Measurements from ENCODE around the gene KIAA1549. TPM values are rescaled to one million over a fixed set of nuclear protein-coding genes. Genes with fewer than 3 reads are reported as not detected.
A peak's percentile ranks its signal among the peaks of the same experiment; 100 is the strongest.

Gene KIAA1549
- total and polyA plus RNA-seq, 9 of the 15 experiments (the other 6 are each of a cell fraction or from before 2014, with no cell fraction given): 0.01 to 0.29 (median 0.07) TPM

- ATAC-seq (peak; percentile 82), FAIRE-seq (peak; percentile 92), DNase-seq (ENCODE audit: extremely low read depth in 1 of 4, low spot score in 3 of 4) (peak; percentile 64 to 74 (median 68))
- Histone ChIP-seq H3K9me1 (ENCODE audit: control insufficient read depth, insufficient read depth, low read length) (no peaks in the 10 kb centered on the region), H4K20me1 (replicated peaks; ENCODE audit: control insufficient read depth, insufficient read depth, low read length) (no peaks in the 10 kb centered on the region), H3K79me2 (ENCODE audit: control insufficient read depth, insufficient read depth, low read length) (no peaks in the 10 kb centered on the region), H3K9ac (ENCODE audit: insufficient read depth in 1 of 2, low read depth in 2 of 2, low read length in 2 of 2) (no peak overlapping the region), H3K9me3 (replicated peaks; ENCODE audit: control insufficient read depth, insufficient read depth, low read depth, low read length) (no peaks in the 10 kb centered on the region), H3K27me3 (ENCODE audit: control insufficient read depth in 2 of 2, insufficient read depth in 2 of 2, low read length in 2 of 2) (peaks cover 52 to 61% of the 10 kb centered on the region in 2 experiments), H3K27ac (ENCODE audit: extremely low read depth, low read depth, low read length) (no peak overlapping the region), H3K4me3 (no peak overlapping the region), H2AFZ (ENCODE audit: low read depth, low read length) (peak overlapping the region; percentile 57), H3K4me1 (replicated peaks in 1 of 2; ENCODE audit: control insufficient read depth in 2 of 2, insufficient read depth in 2 of 2, low read length in 2 of 2) (no peaks in the 10 kb centered on the region), H3K36me3 (ENCODE audit: control insufficient read depth, insufficient read depth, low read length) (no peaks in the 10 kb centered on the region), H3K4me2 (ENCODE audit: insufficient read depth, low read length) (no peak overlapping the region)
- BruUV-seq (replicated peaks): no TSS peak
- CTCF ChIA-PET (ENCODE audit: low intra/inter-chr PET ratio): interaction anchor here (1.3 to 1.6 kb wide), 2 partner anchors 188 to 241 kb away, joined by 5 to 9 read pairs; no protein-coding TSS in a partner anchor
- POLR2A ChIA-PET: interaction anchor here (0.5 to 1.3 kb wide), 8 partner anchors 8 to 1214 kb away, joined by 3 to 9 read pairs (median 4); partner anchors contain the start of genes CLEC2L and KIAA1549
- WGBS (ENCODE audit: insufficient coverage, low coverage, missing lambda C conversion rate): 0% methylated on average over 4 of the region's 4 CpGs
- in situ Hi-C loops (cut with MboI) (no loop called here), intact Hi-C loops (cut with micrococcal nuclease) (loop anchor here (1.0 to 10.0 kb wide), 4 partner anchors 96 to 241 kb away; no protein-coding TSS in a partner anchor)
- no peak for TF ChIP-seq HNRNPH1 (optimal IDR thresholded peaks at IDR 0.05; ENCODE audit: low read depth, low read length)
- TF ChIP-seq, protein P1, sequence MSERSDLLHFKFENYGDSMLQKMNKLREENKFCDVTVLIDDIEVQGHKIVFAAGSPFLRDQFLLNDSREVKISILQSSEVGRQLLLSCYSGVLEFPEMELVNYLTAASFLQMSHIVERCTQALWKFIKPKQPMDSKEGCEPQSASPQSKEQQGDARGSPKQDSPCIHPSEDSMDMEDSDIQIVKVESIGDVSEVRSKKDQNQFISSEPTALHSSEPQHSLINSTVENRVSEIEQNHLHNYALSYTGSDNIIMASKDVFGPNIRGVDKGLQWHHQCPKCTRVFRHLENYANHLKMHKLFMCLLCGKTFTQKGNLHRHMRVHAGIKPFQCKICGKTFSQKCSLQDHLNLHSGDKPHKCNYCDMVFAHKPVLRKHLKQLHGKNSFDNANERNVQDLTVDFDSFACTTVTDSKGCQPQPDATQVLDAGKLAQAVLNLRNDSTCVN (CRISPR knock-in tag; IDR thresholded peaks at IDR 0.05): no peak
- TF ChIP-seq ZSCAN32 (CRISPR knock-in tag; IDR thresholded peaks at IDR 0.05): no peak
- no peak for TF ChIP-seq THRA (IDR thresholded peaks at IDR 0.05)
- no peak for TF ChIP-seq ETS1 (conservative IDR thresholded peaks at IDR 0.05; ENCODE audit: control insufficient read depth, low read depth, low read length)
- TF ChIP-seq CBFA2T3 (IDR thresholded peaks at IDR 0.05): no peak
- TF ChIP-seq, protein P2, sequence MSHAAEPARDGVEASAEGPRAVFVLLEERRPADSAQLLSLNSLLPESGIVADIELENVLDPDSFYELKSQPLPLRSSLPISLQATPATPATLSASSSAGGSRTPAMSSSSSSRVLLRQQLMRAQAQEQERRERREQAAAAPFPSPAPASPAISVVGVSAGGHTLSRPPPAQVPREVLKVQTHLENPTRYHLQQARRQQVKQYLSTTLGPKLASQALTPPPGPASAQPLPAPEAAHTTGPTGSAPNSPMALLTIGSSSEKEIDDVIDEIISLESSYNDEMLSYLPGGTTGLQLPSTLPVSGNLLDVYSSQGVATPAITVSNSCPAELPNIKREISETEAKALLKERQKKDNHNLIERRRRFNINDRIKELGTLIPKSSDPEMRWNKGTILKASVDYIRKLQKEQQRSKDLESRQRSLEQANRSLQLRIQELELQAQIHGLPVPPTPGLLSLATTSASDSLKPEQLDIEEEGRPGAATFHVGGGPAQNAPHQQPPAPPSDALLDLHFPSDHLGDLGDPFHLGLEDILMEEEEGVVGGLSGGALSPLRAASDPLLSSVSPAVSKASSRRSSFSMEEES (CRISPR knock-in tag; IDR thresholded peaks at IDR 0.05): no peak
- peak; percentile 77 for TF ChIP-seq ETV1 (tag; conservative IDR thresholded peaks at IDR 0.05; ENCODE audit: low read depth)
- no peak for TF ChIP-seq ZNF586 (CRISPR knock-in tag; conservative IDR thresholded peaks at IDR 0.05)
- no peak for TF ChIP-seq RNF2 (IDR thresholded peaks at IDR 0.05)
- no peak for TF ChIP-seq PRDM10 (IDR thresholded peaks at IDR 0.05; ENCODE audit: partially characterized antibody)
- no peak for TF ChIP-seq CAMTA2 (CRISPR knock-in tag; conservative IDR thresholded peaks at IDR 0.05)
- TF ChIP-seq SRSF7 (optimal IDR thresholded peaks at IDR 0.05; ENCODE audit: low read depth, low read length): no peak
Observed at GRCh38 chr7:138886501-138886917, 94.7 kb downstream of the KIAA1549 start.
